Measurements from ENCODE around the gene GRID2IP. TPM values are rescaled to one million over a fixed set of nuclear protein-coding genes. Genes with fewer than 3 reads are reported as not detected.

GRID2IP gene
- total and polyA plus RNA-seq, 2 of the 13 experiments (the other 11 are each of a cell fraction or from before 2014, with no cell fraction given), result 0.03 TPM; not detected in 1

DNA sequence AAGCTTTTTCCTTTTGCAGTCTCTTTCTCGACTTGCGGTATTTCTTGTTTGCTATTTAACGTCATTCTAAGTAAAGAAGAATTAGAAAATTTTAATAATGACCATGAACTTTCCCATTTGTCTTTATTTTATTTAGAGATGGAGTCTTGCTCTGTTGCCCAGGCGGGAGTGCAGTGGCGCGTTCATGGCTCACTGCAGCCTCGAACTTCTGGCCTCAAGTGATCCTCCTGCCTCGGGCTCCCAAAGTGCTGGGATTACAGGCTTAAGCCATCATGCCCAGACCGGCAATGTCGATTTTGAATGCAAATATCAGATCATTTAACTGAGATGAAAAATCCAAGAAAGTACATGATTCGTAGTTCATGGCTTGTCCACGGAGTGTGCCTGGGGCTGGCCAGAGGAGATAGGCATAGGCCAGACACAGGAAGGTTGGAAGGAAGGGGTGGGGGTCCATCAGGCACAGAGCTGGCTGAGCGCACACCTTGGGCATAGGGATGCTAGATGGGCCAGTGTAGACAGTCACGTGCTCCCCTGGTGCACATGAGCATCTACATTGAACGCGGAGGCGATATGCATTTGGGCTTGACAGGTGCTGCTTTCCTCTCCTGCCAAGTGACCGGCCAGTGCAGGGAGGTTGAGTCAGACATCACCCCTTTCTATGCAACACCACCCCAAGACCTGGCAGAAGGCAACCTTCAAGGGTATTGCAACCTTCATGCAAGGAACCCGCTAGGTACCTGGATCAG is 64.7 kb downstream of the GRID2IP start:
- intact Hi-C loops (cut with micrococcal nuclease; ENCODE audit: unreplicated experiment), result no loop called here
- peaks cover 13% of the 10 kb centered on the region for H3K4me1 ChIP-seq (ENCODE audit: insufficient read depth, low read length)
- ChIA-PET POLR2A (no interaction called here), CTCF (ENCODE audit: low intra/inter-chr PET ratio, low total read pairs) (no interaction called here)
- no peak overlapping the region for H3K9ac ChIP-seq (ENCODE audit: insufficient read depth, low read depth, low read length)
- no peaks in the 10 kb centered on the region; a peak in 1 of 5 replicates for H3K36me3 ChIP-seq (replicated peaks in 1 of 2; ENCODE audit: control insufficient read depth in 1 of 2, insufficient read depth in 2 of 2, low read length in 2 of 2)
- no peak overlapping the region for H3K4me2 ChIP-seq (ENCODE audit: low read depth, low read length)
- H2AFZ ChIP-seq (ENCODE audit: low read length), result no peak overlapping the region
- peaks cover 15% of the 10 kb centered on the region for H4K20me1 ChIP-seq (ENCODE audit: insufficient read depth, low read length)
- peaks cover 0 to 8% of the 10 kb centered on the region in 2 experiments; a peak in 2 of 5 replicates for H3K27me3 ChIP-seq (ENCODE audit: control insufficient read depth in 1 of 2, insufficient read depth in 2 of 2, low read length in 2 of 2)
- no TSS peak for BruUV-seq (replicated peaks)
- H3K27ac ChIP-seq (ENCODE audit: extremely low read length, insufficient read depth, low read length), result no peak overlapping the region
- in situ Hi-C loops (cut with HindIII; ENCODE audit: extremely low pct_ligation_motif_present, low pct_unique_long_range_greater_than_20kb), result no loop called here
- ATAC-seq, result no peak
- FAIRE-seq, result no peak
- H3K4me3 ChIP-seq (replicated peaks in 1 of 3; ENCODE audit: insufficient read depth in 1 of 3, low read depth in 2 of 3, low read length in 3 of 3), result no peak overlapping the region
- H3K9me3 ChIP-seq (ENCODE audit: low read length), result no peaks in the 10 kb centered on the region
- peaks cover 21% of the 10 kb centered on the region for H3K79me2 ChIP-seq (ENCODE audit: insufficient read depth, low read length)
- 73% methylated on average over 19 of the region's 19 CpGs for WGBS (ENCODE audit: low lambda C conversion rate)
- TF ChIP-seq ELF4 (CRISPR knock-in tag; IDR thresholded peaks at IDR 0.05; ENCODE audit: borderline replicate concordance), result no peak
- no peak for TF ChIP-seq MED8 (CRISPR knock-in tag; IDR thresholded peaks at IDR 0.05; ENCODE audit: insufficient replicate concordance)
- TF ChIP-seq ZNF142 (CRISPR knock-in tag; IDR thresholded peaks at IDR 0.05), result no peak
- TF ChIP-seq CENPBD1 (CRISPR knock-in tag; IDR thresholded peaks at IDR 0.05; ENCODE audit: borderline replicate concordance, low read depth), result no peak
- TF ChIP-seq SP2 (CRISPR knock-in tag; IDR thresholded peaks at IDR 0.05), result no peak
- TF ChIP-seq ZBTB20 (CRISPR knock-in tag; IDR thresholded peaks at IDR 0.05; ENCODE audit: borderline replicate concordance, low read depth), result no peak
- TF ChIP-seq, protein P1, sequence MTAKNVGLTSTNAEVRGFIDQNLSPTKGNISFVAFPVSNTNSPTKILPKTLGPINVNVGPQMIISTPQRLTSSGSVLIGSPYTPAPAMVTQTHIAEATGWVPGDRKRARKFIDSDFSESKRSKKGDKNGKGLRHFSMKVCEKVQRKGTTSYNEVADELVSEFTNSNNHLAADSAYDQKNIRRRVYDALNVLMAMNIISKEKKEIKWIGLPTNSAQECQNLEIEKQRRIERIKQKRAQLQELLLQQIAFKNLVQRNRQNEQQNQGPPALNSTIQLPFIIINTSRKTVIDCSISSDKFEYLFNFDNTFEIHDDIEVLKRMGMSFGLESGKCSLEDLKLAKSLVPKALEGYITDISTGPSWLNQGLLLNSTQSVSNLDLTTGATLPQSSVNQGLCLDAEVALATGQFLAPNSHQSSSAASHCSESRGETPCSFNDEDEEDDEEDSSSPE (CRISPR knock-in tag; IDR thresholded peaks at IDR 0.05), result no peak
- no peak for TF ChIP-seq DMAP1 (CRISPR knock-in tag; IDR thresholded peaks at IDR 0.05)
- TF ChIP-seq IRX3 (CRISPR knock-in tag; IDR thresholded peaks at IDR 0.05; ENCODE audit: borderline replicate concordance, low read depth), result no peak
- TF ChIP-seq TBP (CRISPR knock-in tag; IDR thresholded peaks at IDR 0.05), result no peak
- TF ChIP-seq ZNF83 (CRISPR knock-in tag; IDR thresholded peaks at IDR 0.05; ENCODE audit: borderline replicate concordance), result no peak
- TF ChIP-seq TP53 (CRISPR knock-in tag; conservative IDR thresholded peaks at IDR 0.05), result no peak
- TF ChIP-seq ZNF792 (CRISPR knock-in tag; IDR thresholded peaks at IDR 0.05), result no peak
- TF ChIP-seq ETV6 (CRISPR knock-in tag; conservative IDR thresholded peaks at IDR 0.05), result no peak
- no peak for TF ChIP-seq ZNF569 (CRISPR knock-in tag; IDR thresholded peaks at IDR 0.05; ENCODE audit: borderline replicate concordance)
- no peak for DNase-seq (ENCODE audit: low spot score)
